Uterus (tissue), 4 donors: Measurements from ENCODE around the gene ZNF407. TPM values are rescaled to one million over a fixed set of nuclear protein-coding genes. Genes with fewer than 3 reads are reported as not detected.

Source experiments
- DNase-seq, 2 donors: peaks; one replicate each; pipeline ENCODE4 v3.0.0-alpha.2; 2019 to 2020
- H3K27ac ChIP-seq, 2 donors: fragments of 200-600 bp; sonication (generic); 1 replicate in 1 of 2; 2 replicates in 1 of 2; pipeline ENCODE4 v1.5.1; 2016 to 2018
- H3K27me3 ChIP-seq, 2 donors: fragments of 200-600 bp; sonication (generic); one replicate each; pipeline ENCODE4 v1.5.1; 2018 to 2019; ENCODE audit warnings: control low read depth in 1 of 2
- H3K36me3 ChIP-seq, 2 donors: fragments of 200-600 bp; sonication (generic); one replicate each; pipeline ENCODE4 v1.5.1; 2019; ENCODE audit warnings: control low read depth in 1 of 2
- H3K4me1 ChIP-seq, 2 donors: fragments of 200-600 bp; sonication (generic); one replicate each; pipeline ENCODE4 v1.5.1; 2018 to 2019; ENCODE audit warnings: control low read depth in 1 of 2
- H3K4me3 ChIP-seq, 2 donors: fragments of 200-600 bp; sonication (generic); 1 replicate in 1 of 2; 2 replicates in 1 of 2; pipeline ENCODE4 v1.5.1; 2018 to 2019; ENCODE audit warnings: mild to moderate bottlenecking in 1 of 2
- H3K9me3 ChIP-seq, 2 donors: fragments of 200-600 bp; sonication (generic); one replicate each; pipeline ENCODE4 v1.5.1; 2019; ENCODE audit warnings: control low read depth in 1 of 2
- POLR2A ChIP-seq, 2 donors: fragments of 450-650 bp; IDR thresholded peaks; one replicate each; pipeline ENCODE4 v1.6.1; 2016; ENCODE audit warnings: antibody characterized with exemption in 2 of 2, mild to moderate bottlenecking in 1 of 2, moderate library complexity in 1 of 2
- intact Hi-C: fragments of 100-400 bp; cut with DNase I; formaldehyde crosslinking; loops from one replicate; pipeline ENCODE4 v1.15.1; 2023; ENCODE audit warnings: low total_unique reads
- total RNA-seq, 4 donors: library from RNA; depleted of rRNA in 3 of 4; stranded (reverse); fragments of >200 nt in 3 of 4; gene quantifications; one replicate each; pipeline versions ENCODE4 v1.1.0 to v1.2.4, GENCODE V29; 2014 to 2023
- TF ChIP-seq, protein P1 (sequence below), 4 experiments: fragments of 200-600 bp in 2 of 4; fragments of 450-650 bp in 2 of 4; sonication (generic) in 2 of 4; IDR thresholded peaks; one replicate each; pipeline ENCODE4 v1.5.1; 2016 to 2019; ENCODE audit warnings: antibody characterized with exemption in 4 of 4, mild to moderate bottlenecking in 2 of 4, moderate library complexity in 1 of 4
- donor health status: DM: yes; HTN: yes; CAD: no.

The ZNF407 gene
- total RNA-seq, 4 donors from 2014 or later: 10.6 to 38.9 (median 23.7) TPM

DNA sequence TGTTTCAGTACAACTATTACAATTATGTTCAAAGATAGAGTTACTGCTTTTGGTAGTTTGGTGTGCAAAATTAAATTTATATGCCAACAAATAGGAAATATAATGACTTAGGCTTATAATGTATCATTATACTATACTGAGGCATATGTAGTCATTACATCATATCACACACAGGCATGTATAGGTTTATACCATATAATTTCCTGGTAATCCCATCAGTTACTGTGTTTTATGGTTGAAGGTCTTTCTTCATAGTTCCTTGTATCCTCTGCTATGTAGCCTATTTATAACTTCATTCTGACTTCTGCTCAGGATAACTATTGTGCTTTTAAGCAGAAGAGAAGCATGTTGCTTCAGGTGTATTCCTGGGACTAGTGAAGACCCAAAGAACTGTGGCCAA lies 110.5 kb downstream of the ZNF407 start:
- no peak for TF ChIP-seq POLR2A (IDR thresholded peaks at IDR 0.05)
- TF ChIP-seq, protein P1, sequence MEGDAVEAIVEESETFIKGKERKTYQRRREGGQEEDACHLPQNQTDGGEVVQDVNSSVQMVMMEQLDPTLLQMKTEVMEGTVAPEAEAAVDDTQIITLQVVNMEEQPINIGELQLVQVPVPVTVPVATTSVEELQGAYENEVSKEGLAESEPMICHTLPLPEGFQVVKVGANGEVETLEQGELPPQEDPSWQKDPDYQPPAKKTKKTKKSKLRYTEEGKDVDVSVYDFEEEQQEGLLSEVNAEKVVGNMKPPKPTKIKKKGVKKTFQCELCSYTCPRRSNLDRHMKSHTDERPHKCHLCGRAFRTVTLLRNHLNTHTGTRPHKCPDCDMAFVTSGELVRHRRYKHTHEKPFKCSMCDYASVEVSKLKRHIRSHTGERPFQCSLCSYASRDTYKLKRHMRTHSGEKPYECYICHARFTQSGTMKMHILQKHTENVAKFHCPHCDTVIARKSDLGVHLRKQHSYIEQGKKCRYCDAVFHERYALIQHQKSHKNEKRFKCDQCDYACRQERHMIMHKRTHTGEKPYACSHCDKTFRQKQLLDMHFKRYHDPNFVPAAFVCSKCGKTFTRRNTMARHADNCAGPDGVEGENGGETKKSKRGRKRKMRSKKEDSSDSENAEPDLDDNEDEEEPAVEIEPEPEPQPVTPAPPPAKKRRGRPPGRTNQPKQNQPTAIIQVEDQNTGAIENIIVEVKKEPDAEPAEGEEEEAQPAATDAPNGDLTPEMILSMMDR (IDR thresholded peaks at IDR 0.05): no peak
- no peaks in the 10 kb centered on the region for H3K4me1 ChIP-seq
- no peaks in the 10 kb centered on the region for H3K9me3 ChIP-seq
- no peak for DNase-seq
- no peak overlapping the region for H3K27ac ChIP-seq
- H3K27me3 ChIP-seq: no peaks in the 10 kb centered on the region
- intact Hi-C loops: no loop called here
- H3K4me3 ChIP-seq: no peak overlapping the region
- H3K36me3 ChIP-seq: no peaks in the 10 kb centered on the region

DNA sequence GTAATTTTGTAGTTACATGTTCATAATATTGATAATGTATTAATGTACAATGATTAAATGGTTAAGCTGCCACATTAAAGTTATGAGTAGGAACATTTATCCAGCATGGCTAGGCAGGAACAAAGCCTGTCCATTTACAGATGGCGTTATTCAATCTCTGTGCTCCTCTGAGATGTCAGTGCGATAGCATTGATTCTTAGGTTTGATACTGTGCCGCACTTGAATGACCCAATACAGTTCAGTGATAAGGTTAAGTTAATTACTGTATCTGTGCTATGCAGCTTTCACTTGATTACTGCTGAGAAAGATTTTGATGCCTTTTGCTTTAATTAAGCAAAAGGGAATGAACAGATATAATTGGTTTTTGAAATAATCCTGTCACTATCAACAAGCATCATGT lies 111.8 kb downstream of the ZNF407 start:
- no peak for TF ChIP-seq POLR2A (IDR thresholded peaks at IDR 0.05)
- TF ChIP-seq, protein P1 (IDR thresholded peaks at IDR 0.05): no peak
- no peaks in the 10 kb centered on the region for H3K9me3 ChIP-seq
- no peaks in the 10 kb centered on the region for H3K4me1 ChIP-seq
- intact Hi-C loops: no loop called here
- DNase-seq: no peak
- no peaks in the 10 kb centered on the region for H3K27me3 ChIP-seq
- no peak overlapping the region for H3K27ac ChIP-seq
- no peak overlapping the region for H3K4me3 ChIP-seq
- H3K36me3 ChIP-seq: no peaks in the 10 kb centered on the region

DNA sequence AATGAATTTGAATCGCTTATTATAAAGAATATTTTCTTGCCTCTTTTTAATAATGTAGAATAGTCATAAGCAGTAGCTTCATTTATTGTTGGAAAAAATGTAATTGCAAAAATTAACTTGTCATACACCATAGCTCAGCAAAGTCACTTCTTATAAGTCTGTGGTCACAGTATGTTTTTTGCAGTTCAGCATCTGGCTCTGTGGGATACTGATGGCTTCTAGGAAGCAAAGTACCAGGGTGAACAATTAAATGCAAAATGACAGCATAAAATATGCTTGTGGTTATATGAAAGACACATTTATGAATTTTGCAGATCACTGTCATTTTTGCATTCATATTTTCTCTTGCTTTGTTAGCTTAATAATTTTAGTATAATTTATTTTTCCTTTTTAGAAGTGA lies 116.5 kb downstream of the ZNF407 start:
- intact Hi-C loops: no loop called here
- TF ChIP-seq, protein P1 (IDR thresholded peaks at IDR 0.05): no peak
- no peak for TF ChIP-seq POLR2A (IDR thresholded peaks at IDR 0.05)
- Histone ChIP-seq H3K36me3 (no peaks in the 10 kb centered on the region), H3K27ac (no peak overlapping the region), H3K4me3 (no peak overlapping the region), H3K9me3 (no peaks in the 10 kb centered on the region), H3K4me1 (no peaks in the 10 kb centered on the region), H3K27me3 (no peaks in the 10 kb centered on the region)
- DNase-seq: no peak

DNA sequence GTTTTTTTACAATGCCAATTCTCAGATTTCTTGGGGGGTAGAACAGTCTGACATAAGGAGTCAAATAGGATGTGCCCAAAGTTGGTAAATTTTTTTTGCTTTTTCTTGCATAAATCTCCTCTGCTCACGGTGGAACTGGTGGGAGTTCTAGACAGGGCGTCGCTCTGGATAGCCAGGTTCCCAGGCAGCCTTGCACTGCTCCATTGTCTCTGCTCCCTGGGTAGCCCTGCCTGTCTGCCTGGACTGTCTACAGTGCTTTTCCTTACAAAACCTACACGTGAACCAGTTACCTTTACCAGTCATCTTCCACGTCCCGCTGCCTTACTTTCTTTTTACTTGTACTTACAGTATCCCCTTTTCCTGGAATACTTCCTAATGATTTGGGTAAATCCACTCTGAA lies 117.1 kb downstream of the ZNF407 start:
- no peaks in the 10 kb centered on the region for H3K9me3 ChIP-seq
- no peak for DNase-seq
- H3K4me3 ChIP-seq: no peak overlapping the region
- H3K36me3 ChIP-seq: no peaks in the 10 kb centered on the region
- H3K4me1 ChIP-seq: no peaks in the 10 kb centered on the region
- intact Hi-C loops: no loop called here
- TF ChIP-seq, protein P1 (IDR thresholded peaks at IDR 0.05): no peak
- no peak for TF ChIP-seq POLR2A (IDR thresholded peaks at IDR 0.05)
- H3K27me3 ChIP-seq: no peaks in the 10 kb centered on the region
- no peak overlapping the region for H3K27ac ChIP-seq

DNA sequence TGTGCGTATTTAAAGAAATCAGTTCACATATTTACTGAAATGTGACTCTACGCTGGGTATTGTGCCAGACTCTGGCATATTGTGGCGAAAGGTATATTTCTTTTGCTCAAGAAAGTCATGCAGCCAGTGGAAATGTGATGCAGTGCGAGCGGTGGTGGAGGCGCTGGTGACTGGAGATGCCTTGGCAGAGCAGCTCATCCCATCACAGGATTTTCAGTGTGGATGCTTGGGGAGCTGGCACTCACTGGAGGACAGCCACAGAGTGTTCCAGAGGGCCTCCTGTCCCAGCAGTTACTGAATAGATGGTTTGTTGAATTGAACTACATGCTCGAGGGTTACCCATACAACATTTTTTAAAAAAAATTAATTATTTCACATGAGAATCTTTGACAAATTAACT lies 117.6 kb downstream of the ZNF407 start:
- Histone ChIP-seq H3K27ac (no peak overlapping the region), H3K9me3 (no peaks in the 10 kb centered on the region), H3K4me1 (no peaks in the 10 kb centered on the region), H3K4me3 (no peak overlapping the region), H3K36me3 (no peaks in the 10 kb centered on the region), H3K27me3 (no peaks in the 10 kb centered on the region)
- intact Hi-C loops: no loop called here
- DNase-seq: no peak
- TF ChIP-seq, protein P1 (IDR thresholded peaks at IDR 0.05): no peak
- no peak for TF ChIP-seq POLR2A (IDR thresholded peaks at IDR 0.05)
